ENCODE results near the gene RSPO1.
"Not testable (repeated sequence)": the region's sequence is repeated elsewhere in the genome, so short reads cannot be mapped to it uniquely, and the experiment has no call there.

Gene RSPO1

DNA sequence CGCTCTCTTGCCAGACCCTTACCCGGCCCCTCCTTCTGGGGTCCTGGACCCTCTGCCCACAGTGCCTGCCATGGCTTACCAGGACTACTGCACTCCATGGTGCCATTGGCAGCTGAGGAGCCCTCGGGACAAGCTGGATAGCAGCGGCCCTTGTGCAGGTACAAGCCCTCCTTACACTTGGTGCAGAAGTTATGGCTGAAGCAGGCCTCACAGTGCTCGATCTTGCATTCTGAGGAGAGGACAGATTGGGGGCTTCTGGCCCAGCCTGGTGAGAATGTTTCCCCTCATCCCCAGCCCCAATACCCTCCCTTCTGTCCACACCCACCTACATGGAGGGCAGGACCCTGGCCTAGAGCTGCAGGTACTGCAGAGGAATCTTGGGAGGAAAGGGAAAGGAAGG is 20.6 kb downstream of the RSPO1 start:
- DNase-seq = no peak

DNA sequence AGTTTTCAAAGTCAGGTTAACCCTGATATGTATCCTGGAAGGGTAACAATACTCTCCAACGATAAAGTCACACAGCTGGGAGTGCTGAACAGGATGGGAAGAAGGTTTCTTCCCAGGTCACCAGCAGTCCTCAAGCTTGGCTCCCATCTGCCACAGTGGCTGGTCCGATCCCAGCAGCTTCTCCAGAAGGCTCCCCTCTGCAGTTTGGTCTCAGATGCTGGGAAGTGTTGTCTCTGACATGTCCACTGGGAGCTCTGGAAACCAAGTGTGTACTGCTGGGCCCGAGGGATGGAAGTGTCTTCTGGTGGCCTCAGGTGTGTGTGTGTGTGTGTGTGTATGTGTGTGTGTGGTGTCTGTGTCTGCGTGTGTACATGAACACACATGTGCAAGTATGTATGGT is 22.5 kb downstream of the RSPO1 start:
- DNase-seq = no peak

DNA sequence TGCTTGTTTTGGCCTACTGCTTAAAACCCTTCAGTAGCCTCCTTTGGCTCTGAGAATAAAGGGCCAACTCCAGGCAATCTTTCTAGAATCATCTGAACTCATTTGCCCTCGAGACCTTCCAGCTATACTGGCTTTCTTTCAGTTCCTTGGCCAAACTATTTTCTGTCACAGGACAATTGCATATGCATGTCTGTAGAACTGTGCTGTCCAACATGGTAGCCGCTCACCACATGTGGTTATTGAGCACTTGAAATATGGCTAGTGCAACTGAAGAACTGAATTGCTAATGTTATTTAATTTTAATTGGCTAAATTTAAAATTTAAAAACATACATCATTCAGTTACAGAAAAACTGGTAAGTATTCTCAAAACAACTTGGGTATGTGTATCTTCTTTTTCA is 24.7 kb downstream of the RSPO1 start:
- no peak for DNase-seq

DNA sequence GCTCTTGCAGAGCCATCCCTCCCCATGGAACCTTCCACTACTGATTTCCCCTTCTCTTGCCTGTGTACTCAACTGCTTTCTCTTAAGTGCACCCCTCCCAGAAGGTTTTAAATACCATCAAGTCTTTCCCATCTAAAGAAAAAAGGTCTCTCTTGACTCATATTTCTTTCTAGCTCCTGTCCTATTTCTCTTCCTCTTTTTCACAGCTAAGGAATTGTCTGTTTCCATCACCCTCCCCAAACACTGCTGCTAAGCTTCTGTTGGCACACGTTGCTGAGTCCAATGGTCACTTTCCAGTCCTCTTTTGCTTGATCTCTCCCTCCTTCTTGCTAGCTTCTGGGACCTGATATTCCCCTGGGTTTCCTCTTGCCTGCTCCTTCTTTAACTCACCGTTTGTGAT is 25.7 kb downstream of the RSPO1 start:
- no peak for DNase-seq

DNA sequence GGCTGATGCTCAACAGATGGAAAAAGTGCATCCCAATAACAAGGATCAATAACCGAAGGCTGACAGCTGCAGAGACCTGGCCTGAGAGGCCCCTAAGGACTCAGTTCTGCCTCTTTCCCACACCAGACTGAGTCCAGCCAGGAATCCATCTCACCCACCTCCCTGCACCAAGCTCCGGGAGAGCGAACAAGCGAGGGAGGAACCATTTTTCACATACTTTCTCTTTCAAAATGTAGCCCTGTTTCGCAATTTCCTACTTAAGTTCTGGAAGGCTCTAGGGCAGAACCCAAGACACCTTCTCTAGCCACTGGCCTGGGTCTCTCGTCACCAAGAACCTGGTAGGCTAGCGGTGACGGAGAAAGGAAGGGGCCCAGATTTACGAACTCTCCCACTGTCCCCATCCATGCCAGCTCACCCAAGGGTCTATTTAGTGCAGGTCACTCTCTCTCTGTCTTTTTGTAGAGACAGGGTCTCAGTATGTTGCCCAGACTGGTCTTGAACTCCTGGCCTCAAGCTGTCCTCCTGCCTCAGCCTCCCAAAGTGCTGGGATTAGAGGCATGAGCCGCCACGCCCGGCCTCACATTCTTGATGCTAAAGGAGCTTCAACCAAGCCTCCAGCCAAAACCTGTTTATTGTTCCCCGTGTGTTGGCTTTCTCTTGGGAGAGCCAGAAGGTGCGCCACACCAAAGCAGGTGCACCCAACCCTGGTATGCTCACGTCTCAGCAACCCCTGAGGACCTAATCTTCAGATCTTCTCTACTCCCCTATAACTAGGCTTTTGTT is 28.0 kb downstream of the RSPO1 start:
- no peak for DNase-seq

DNA sequence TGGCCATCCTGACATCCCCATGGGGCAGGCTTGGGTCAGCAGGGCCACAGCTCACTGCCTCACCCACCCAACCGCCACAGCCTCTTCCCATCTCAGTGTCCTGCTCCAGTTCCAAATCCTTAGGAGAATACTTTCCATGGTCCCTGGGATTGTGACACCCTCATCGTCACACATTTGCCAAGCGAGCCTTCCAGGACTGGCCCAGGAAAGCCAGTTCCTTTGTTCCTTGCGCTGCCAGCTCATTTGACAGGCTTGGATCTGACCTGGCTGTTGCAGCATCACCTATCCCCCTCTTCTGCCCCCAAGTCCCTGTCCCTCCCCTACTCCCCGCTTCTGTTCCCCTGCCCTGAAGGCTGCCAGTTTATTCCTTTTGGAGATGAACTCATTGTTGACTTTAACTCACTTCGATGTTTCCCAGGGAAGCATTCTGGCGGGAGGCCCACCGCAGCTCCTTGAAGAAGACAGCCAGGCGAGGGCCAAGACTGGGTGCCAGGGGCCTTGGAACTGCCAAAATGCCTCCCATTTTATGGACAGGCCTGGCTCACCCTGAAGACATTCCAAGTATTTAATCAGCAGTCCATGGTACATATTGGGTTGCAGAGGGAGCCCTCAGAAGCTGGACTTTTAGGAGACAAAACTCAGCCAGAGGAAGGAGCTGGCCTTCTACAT is 28.8 kb downstream of the RSPO1 start:
- DNase-seq = no peak

DNA sequence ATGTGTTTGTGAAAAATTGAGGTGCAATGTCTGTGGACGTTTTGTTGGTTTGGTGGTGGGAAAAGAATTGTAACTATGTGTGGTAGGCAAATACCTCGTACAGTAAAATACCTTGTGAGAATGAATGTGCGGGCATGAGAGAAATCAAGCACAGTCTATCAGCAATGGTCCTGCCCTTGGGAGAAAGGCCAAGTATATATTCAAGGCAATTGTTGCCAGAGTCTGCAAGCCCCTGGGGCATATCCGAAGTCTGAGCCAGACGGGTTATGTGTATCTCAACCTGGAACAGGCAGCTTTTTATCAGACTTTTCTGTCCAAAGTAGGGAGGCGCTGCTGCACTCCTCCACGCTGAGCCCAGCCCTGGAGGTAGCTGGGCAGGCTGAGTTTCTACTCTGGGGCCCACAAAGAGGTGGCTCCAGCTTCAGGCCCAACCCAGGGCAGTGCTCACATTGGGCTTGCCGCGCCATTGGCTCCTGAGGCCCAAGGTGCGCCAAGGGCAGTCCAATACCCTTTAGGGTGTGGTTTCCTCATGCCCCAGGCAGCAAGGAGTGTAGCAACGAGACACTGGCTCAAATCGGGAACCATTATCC is 29.5 kb downstream of the RSPO1 start:
- DNase-seq = no peak

DNA sequence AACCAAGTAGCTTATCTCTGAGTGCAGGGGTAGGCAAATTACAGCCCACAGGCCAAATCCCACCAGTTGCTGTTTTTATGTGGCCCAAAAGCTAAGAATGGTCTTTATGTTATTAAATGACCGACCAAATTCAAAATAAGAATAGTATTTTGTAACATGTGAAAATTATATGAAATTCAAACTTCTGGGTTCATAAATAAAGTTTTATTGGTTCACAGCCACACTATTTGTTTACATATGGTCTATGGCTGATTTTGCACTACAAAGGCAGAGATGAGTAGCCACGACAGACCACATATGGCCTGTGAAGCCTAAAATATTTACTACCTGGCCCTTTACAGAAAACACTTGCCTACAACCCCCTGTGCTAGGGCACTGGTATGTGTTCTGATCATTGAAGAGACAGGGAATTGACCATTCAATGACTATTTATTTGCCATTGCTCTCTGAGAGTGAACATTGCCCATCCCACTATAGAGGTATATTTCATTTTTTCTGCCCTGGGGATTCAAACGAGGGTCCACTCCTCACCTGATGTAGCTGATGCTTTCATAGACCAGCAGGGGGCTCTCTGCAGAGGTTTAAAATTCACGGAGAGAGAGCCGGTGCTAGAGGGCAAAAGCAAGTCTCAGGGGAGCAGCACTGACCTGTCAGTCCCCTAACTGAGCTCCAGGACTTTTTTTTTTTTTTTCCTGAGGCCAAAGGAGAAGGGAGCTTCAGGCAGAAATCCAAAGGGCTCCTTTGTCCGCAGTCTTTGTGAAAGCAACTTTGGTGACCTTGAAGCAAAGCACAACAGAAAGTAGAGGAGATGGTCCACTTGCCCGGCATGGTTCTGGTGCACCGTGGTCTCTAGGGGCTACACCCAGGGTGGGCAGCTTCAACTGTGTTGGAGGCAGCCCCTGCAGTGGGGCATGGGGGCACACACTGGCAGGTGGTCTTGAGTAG is 31.7 kb downstream of the RSPO1 start:
- peak in 1 of 2 donors; percentile 7 for DNase-seq

DNA sequence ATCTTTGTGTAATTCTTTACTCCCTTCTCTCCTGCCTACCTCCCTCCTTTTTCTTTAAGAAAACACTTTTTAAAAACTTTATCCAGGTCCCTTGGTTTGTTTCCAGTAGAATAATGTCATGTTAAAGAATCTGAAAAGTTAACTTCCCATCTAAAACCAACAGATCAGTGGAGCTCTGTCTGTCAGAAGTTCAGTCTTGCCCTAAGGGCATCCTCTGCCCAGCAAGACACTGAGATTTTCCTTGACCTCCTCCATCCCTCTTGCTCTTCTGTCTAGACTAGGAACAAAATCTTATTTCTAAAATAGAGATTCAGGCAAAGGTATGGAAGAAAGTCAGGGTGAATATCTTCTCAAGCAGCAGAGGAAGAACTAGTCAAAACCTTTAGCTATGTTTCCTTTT is 33.3 kb downstream of the RSPO1 start:
- no peak for DNase-seq

DNA sequence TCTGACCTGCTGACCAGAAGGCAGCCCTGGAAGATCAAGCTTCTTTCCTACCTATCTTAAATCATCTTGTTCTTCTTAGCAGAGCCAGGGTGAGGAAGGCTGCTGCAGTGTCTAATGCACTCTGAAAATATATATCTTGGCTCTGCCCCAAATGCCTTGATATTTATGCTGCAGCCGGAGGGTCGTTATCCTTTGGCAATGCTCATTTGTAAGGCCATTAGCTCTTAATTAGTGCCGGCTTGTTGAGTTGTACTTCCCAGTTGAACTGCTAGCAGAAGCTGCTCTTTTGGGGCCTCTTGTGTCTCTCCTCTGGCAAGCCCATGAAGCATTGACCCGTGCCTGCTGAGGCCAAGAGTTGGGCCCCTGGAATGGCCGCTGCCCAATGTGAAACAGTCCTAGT is 34.8 kb downstream of the RSPO1 start:
- DNase-seq = no peak

DNA sequence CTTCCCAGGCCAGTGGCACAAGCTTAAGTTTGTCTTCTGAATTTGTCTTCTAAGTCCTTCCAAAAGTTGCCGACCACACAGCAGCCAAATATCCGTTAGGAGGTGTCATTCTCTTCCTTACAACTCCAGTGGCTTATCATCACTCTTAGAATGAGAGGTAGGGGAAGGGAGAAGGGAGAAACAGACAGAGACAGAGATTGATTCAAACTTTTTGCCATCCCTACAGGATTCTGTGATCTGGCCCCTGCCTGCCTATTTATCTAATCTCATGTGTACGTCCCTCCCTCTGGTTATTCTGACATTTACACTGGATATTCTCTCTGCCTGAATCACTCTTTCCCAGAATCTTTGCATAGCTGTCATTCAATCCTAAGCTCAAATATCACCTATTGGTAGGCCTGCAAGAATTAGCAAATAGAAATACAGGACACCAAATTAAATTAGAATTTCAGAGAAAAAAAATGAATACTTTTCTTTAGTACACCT is 38.5 kb downstream of the RSPO1 start:
- DNase-seq = no peak

DNA sequence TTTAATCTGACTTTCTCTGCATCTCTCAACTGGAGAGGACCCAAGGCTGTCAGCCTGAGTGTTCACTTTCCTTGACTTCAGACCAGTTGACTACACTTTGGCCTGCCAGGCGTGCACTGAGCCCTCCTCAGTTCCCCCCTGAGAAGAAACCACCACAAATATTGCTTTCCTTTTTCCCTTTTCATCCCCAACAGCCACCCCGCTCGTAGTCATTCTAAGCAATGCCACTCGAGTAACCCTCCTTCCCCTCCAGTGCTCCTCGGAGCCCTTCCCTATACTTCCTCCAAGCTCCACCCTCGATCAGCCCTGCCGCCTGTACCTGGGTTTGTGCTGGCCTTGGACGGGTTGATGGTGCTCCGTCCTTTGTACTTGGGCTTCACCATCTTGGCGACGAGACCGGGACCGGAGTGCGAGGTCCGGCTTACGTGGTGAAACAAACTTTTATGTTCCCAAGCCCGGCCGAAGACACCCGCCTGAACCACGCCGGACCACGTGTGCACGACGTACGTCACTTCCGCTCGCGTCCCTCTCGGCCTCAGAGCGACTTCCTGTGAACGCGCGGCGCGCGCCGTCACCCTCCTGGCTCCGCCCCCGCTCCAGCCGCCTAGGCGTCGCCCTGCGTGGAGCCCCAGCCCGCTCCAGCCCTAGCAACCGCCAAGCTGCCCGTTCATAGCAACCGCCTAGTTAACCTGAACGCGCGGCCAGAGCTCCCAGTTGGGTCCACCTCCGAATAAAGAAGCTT is 39.1 kb downstream of the RSPO1 start, which contains the start of gene GNL2:
Gene GNL2, minus strand, starts transcription at position 498 of the 742 bp plus-strand sequence. Its CDS starts 115 bp downstream, at position 383.
- peak; percentile 90 for DNase-seq

DNA sequence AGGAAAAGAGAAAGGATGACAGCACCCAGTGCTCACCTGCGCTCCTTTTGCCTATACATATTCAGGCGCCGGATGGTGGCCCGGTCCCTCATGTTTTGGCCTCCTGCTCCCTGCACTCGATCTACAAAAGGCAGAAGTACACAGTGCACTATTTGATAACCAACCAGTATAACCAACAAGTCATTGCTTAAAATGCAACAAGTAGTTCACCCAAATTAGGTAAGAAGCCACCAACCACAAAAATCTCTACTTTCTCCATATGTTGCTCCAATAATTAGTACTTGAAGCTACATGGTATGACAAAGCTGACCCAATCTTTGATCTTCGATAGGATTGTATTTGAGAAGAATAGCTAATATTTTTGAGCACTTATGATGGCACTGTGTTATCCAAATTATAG is 41.0 kb downstream of the RSPO1 start:
- DNase-seq = no peak

DNA sequence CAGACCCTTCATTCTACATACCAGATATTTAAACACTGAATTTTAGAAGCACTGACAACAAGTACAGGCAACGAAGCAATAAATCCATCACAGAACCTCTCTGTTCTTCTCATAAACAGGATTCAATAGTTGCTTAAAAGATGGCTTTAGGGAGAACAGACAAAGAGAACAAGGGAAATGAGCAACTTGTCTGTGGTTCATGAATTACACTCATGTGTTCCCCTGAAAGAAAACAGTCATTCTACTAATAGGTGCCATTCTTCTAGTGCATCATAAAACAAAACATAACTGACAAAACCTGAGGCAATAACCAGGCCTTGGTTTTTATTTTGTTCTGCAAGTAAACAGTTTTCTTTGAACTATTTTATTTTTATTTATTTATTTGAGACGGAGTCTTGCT is 45.8 kb downstream of the RSPO1 start:
- no peak for DNase-seq

DNA sequence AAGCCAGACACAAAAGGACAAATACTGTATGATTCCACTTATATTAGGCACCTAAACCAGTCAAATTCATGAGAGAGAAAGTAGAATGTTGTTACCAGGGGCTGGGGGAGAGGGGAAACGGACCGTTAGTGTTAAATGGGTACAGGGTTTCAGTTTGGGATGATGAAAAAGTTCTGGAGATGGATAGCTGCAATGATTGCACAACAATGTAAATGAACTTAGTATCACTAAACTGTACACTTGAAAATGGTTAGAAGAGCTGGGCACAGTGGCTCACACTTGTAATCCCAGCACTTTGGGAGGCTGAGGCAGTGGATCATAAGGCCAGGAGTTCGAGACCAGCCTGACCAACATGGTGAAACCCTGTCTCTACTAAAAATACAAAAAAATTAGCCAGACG is 50.1 kb downstream of the RSPO1 start:
- DNase-seq = not testable (repeated sequence)

DNA sequence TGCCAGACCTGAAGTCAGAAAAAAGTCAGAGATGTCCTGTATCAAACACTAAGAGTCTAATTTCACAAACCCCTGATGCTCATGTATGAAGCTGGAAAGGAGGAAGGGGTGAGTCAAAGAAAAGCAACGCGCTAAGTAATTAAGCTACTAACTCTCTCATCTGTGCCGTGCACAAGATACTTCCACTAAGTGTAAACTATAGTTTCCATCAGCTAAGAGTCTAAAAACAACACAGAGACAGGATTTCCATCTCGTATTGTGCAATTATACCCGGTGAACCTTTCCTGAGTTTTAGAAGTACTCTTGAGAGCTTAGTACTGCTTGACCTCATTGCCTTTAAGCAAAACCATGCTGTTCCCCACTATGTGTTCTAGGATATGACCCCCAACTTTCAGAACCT is 59.0 kb downstream of the RSPO1 start:
- no peak for DNase-seq

DNA sequence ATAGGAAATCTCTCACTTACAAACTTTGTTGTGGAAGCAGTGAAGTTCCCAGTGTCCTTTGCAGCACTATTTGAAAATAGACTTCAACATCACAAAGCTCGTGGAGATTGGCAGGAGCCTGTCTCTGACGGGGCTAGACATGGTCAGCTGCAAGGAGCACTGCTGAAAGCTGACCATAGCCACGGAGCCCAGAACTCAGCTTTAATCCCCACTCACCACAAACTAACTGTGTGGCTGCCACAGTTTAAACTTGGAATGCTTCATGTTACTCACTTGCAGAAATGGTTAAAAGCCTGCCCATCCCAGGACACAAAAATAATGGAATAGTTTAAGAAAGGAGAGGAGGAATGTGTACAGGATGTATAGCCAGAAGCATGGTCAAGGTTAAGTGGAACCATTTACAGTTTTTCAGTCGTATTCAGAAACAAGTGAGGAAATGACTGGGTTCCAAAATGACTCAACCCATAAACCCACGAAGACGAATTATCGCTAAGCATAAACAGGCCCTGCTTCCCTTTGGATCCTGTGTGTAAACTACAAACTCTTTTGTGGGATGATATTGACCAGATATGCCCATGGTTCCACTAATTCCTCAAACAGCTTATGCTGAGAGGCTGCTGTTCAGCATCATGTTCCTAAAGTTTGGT is 59.7 kb downstream of the RSPO1 start:
- no peak for DNase-seq

DNA sequence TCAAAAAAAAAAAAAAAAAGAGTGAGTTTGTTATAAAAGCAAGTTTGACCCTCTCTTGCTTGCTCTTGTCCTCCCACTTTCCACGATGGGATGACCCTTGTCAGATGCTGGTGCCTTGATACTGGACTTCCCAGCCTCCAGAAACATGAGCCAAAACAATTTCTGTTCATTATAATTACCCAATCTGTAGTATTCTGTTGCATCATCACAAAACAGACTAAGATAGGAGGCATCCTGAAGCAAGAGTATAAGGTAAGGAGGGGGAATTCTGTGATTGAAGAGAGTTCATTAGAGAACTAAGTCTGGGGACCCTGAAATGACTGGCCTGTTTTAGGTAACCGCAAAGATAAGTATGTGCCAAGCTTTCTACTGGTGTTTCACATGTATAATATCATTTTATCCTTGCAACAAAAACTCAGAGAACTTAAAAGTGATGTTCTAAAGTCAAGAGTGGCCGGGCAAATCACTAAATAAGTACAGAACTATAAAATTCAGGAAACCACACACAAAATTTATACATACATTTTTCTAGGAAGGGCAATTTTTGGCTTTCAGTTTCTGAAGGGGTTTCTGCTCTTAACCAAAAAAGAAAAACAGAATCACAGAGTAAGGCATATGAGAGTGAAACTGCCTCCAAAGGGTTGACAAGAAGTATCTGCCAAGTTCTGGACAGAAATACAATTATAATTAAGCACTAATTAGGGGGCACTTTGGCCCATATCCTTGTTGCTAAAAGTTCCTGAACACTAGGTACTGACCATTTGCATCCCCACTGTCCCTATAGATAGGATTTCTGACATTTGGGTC is 64.0 kb downstream of the RSPO1 start:
- DNase-seq = no peak

DNA sequence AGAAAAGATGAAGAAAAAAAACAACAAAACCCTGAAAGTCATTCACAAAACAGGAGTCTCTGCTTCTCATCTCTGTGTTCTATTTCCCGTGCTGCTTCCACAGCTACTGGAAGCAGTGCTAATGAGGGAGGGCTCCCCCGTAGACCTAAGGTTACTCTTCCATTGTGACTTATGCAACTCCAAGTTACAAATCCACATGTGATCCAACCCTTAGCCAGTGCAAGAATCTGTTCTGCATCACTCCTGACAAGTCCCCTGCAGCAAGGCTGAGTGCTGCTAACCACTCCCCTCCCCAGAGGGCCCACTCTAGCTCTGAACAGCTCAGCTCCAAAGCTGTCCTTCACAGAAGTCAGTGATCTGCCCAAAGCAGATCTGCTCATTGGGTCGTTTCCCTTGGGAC is 67.7 kb downstream of the RSPO1 start:
- no peak for DNase-seq

DNA sequence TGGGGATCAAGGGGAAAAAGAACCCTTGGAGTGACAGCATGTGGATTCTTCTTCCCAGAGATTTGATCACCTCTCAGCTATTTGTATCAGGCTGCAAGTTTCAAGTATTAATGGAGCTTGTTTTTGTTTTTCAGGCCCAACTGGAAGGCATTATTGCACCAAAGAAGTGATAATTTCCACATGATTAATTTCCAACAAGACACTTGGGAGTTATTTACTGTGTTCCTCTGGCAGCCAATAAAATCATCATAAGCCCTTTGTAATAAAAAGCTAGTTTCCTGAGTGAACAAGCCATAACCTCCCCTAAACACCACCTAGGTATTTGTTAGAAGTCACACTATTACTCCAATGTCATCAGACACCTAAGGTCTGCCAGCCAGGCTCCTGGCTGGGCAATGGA is 69.8 kb downstream of the RSPO1 start:
- no peak for DNase-seq

DNA sequence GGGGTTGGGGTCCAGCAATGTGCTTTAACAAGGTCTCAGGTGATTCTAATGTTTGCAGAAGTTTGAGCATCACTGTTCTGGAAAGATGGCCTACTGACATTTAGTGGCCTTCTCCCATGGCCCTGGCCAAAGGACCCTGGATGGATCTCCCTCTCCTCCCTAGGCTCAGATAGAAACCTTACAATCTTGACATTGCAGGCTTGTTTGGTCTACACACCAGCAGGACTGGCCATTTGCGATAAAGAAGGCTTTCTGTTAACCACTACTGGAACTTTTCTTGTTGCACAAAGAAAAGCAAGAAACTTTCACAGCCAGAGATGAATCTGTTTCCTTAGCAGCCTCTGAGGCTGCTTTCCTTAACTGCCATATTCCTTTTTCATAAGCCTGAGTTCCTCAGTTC is 71.7 kb downstream of the RSPO1 start:
- no peak for DNase-seq
